H9 (cell line): ENCODE measurements around the gene IGF2BP3. TPM values are rescaled to one million over a fixed set of nuclear protein-coding genes. Genes with fewer than 3 reads are reported as not detected.

ENCODE experiments used
- DNase-seq: peaks from one replicate; pipeline ENCODE4 v3.0.0-alpha.2; 2017
- H2AFZ ChIP-seq: one replicate; pipeline ENCODE4 v1.6.1; 2013; ENCODE audit warnings: mild to moderate bottlenecking, low read length, control low read depth, moderate library complexity
- H2AK5ac ChIP-seq: 2 replicates; pipeline ENCODE4 v1.6.1; 2013; ENCODE audit warnings: low read length, control low read depth, mixed read lengths; ENCODE audit not compliant: insufficient read length
- H2BK120ac ChIP-seq: one replicate; pipeline ENCODE4 v1.6.1; 2013; ENCODE audit warnings: low read depth, mild to moderate bottlenecking, low read length, control low read depth, inconsistent platforms; ENCODE audit not compliant: poor library complexity, severe bottlenecking
- H2BK12ac ChIP-seq: 2 replicates; pipeline ENCODE4 v1.6.1; 2013; ENCODE audit warnings: low read length, control low read depth, mixed read lengths, low read depth; ENCODE audit not compliant: insufficient read length
- H2BK15ac ChIP-seq: 2 replicates; pipeline ENCODE4 v1.6.1; 2013; ENCODE audit warnings: low read depth, low read length, control low read depth
- H2BK20ac ChIP-seq: one replicate; pipeline ENCODE4 v1.6.1; 2013; ENCODE audit warnings: low read depth, mild to moderate bottlenecking, low read length, control low read depth, inconsistent platforms; ENCODE audit not compliant: poor library complexity, severe bottlenecking
- H2BK5ac ChIP-seq: 2 replicates; pipeline ENCODE4 v1.6.1; 2013; ENCODE audit warnings: low read length, control low read depth, mixed read lengths; ENCODE audit not compliant: insufficient read length
- H3K14ac ChIP-seq: 2 replicates; pipeline ENCODE4 v1.6.1; 2013; ENCODE audit warnings: low read length, control low read depth; ENCODE audit not compliant: insufficient read depth
- H3K18ac ChIP-seq: 2 replicates; pipeline ENCODE4 v1.6.1; 2013; ENCODE audit warnings: low read depth, mild to moderate bottlenecking, mixed read lengths, low read length, control low read depth; ENCODE audit not compliant: insufficient read length
- H3K23ac ChIP-seq: 2 replicates; pipeline ENCODE4 v1.6.1; 2013; ENCODE audit warnings: low read length, control low read depth, mixed read lengths, low read depth; ENCODE audit not compliant: insufficient read length
- H3K23me2 ChIP-seq: 2 replicates; pipeline ENCODE4 v1.6.1; 2013; ENCODE audit warnings: low read depth, mild to moderate bottlenecking, mixed read lengths, low read length, control low read depth; ENCODE audit not compliant: insufficient read length, poor library complexity, severe bottlenecking
- H3K27ac ChIP-seq: 2 replicates; pipeline ENCODE4 v1.5.1; 2013; ENCODE audit warnings: low read length, control low read depth, mixed read lengths, low read depth; ENCODE audit not compliant: insufficient read length
- H3K27me3 ChIP-seq: 2 replicates; pipeline ENCODE4 v1.6.1; 2013; ENCODE audit warnings: low read length, control low read depth, inconsistent platforms; ENCODE audit not compliant: insufficient read depth
- H3K4ac ChIP-seq: 2 replicates; pipeline ENCODE4 v1.6.1; 2013; ENCODE audit warnings: low read depth, mild to moderate bottlenecking, control low read depth, inconsistent platforms, low read length, moderate library complexity
- H3K4me1 ChIP-seq: 2 replicates; pipeline ENCODE4 v1.6.1; 2013; ENCODE audit warnings: low read length, control low read depth, inconsistent platforms; ENCODE audit not compliant: insufficient read depth
- H3K4me2 ChIP-seq: 2 replicates; pipeline ENCODE4 v1.6.1; 2013; ENCODE audit warnings: low read length, control low read depth, mixed read lengths; ENCODE audit not compliant: insufficient read length, insufficient read depth
- H3K56ac ChIP-seq: 2 replicates; pipeline ENCODE4 v1.6.1; 2013; ENCODE audit warnings: low read depth, mild to moderate bottlenecking, mixed read lengths, low read length, control low read depth; ENCODE audit not compliant: insufficient read length
- H3K79me1 ChIP-seq: 2 replicates; pipeline ENCODE4 v1.6.1; 2013; ENCODE audit warnings: low read depth, mild to moderate bottlenecking, moderate library complexity, low read length, control low read depth, inconsistent platforms; ENCODE audit not compliant: insufficient read depth, poor library complexity, severe bottlenecking
- H3K79me2 ChIP-seq: 2 replicates; pipeline ENCODE4 v1.6.1; 2013; ENCODE audit warnings: low read length, control low read depth, inconsistent platforms; ENCODE audit not compliant: insufficient read depth
- H3K9ac ChIP-seq: 2 replicates; pipeline ENCODE4 v1.6.1; 2013; ENCODE audit warnings: low read length, control low read depth, mixed read lengths; ENCODE audit not compliant: insufficient read length; ENCODE audit errors: extremely low read depth
- H3K9me3 ChIP-seq: one replicate; pipeline ENCODE4 v1.6.1; 2013; ENCODE audit warnings: low read depth, low read length, inconsistent platforms; ENCODE audit not compliant: control insufficient read depth
- H3T11ph ChIP-seq: one replicate; pipeline ENCODE4 v1.6.1; 2013; ENCODE audit warnings: mild to moderate bottlenecking, low read length, control low read depth, inconsistent platforms
- H4K20me1 ChIP-seq: one replicate; pipeline ENCODE4 v1.6.1; 2013; ENCODE audit not compliant: control insufficient read depth, insufficient read length, insufficient read depth
- H4K5ac ChIP-seq: 2 replicates; pipeline ENCODE4 v1.6.1; 2013; ENCODE audit warnings: low read depth, mild to moderate bottlenecking, mixed read lengths, low read length, control low read depth; ENCODE audit not compliant: insufficient read length
- H4K8ac ChIP-seq: replicated peaks from 2 replicates; pipeline ENCODE4 v1.6.1; 2013; ENCODE audit warnings: low read length, control low read depth, mixed read lengths, low read depth; ENCODE audit not compliant: insufficient read length
- H4K91ac ChIP-seq: 2 replicates; pipeline ENCODE4 v1.6.1; 2013; ENCODE audit warnings: low read depth, mild to moderate bottlenecking, moderate library complexity, mixed read lengths, low read length, control low read depth; ENCODE audit not compliant: insufficient read length
- H3K27ac Mint-ChIP-seq, 3 experiments: 2 replicates in 2 of 3; 3 replicates in 1 of 3; pipeline ENCODE4 v1.8.0; 2020 to 2021; ENCODE audit warnings: mixed read lengths in 3 of 3, mild to moderate bottlenecking in 1 of 3, moderate library complexity in 1 of 3
- H3K27me3 Mint-ChIP-seq: 2 replicates; pipeline ENCODE4 v1.8.0; 2021; ENCODE audit warnings: low read depth, mild to moderate bottlenecking, moderate library complexity, mixed read lengths
- H3K36me3 Mint-ChIP-seq, 3 experiments: 2 replicates in 2 of 3; 3 replicates in 1 of 3; pipeline ENCODE4 v1.8.0; 2020 to 2021; ENCODE audit warnings: low read depth in 3 of 3, mixed read lengths in 3 of 3; ENCODE audit not compliant: insufficient read depth in 1 of 3
- H3K4me1 Mint-ChIP-seq, 2 experiments: 2 replicates each; pipeline ENCODE4 v1.8.0; 2020; ENCODE audit warnings: mixed read lengths in 2 of 2
- H3K4me3 Mint-ChIP-seq, 2 experiments: 2 replicates in 1 of 2; 3 replicates in 1 of 2; pipeline ENCODE4 v1.8.0; 2020 to 2021; ENCODE audit warnings: mild to moderate bottlenecking in 2 of 2, mixed read lengths in 2 of 2, moderate library complexity in 1 of 2
- H3K9me3 Mint-ChIP-seq, 2 experiments: 2 replicates in 1 of 2; 3 replicates in 1 of 2; pipeline ENCODE4 v1.8.0; 2020; ENCODE audit warnings: mild to moderate bottlenecking in 2 of 2, mixed read lengths in 2 of 2, moderate library complexity in 1 of 2
- CTCF ChIP-seq: fragments of 200-600 bp; sonication (generic); conservative IDR thresholded peaks from 3 replicates; pipeline ENCODE4 v1.8.0; 2021; ENCODE audit warnings: antibody characterized with exemption, mild to moderate bottlenecking
- WGBS: extraction: QIAGEN DNeasy Blood & Tissue Kit; methylation state at CpG from one replicate; pipeline ENCODE4 v1.1.7; 2013; ENCODE audit warnings: missing lambda C conversion rate, low lambda C conversion rate, mixed read lengths; ENCODE audit not compliant: insufficient read length; ENCODE audit errors: extremely low coverage; 5-methylcytosine and 5-hydroxymethylcytosine counted together
- total RNA-seq: library from RNA; stranded (reverse); gene quantifications from 2 replicates; pipeline ENCODE4 v1.2.1, GENCODE V29; 2021

IGF2BP3 gene
- total RNA-seq, 1 experiment from 2014 or later: 197 TPM

GRCh38 chr7:23290993-23291392 lies 179.3 kb downstream of the IGF2BP3 start:
- Mint-ChIP-seq H3K4me1 (peaks cover 26 to 34% of the 10 kb centered on the region in 2 experiments), H3K4me3 (no peak overlapping the region), H3K9me3 (no peaks in the 10 kb centered on the region; a peak in 1 of 5 replicates), H3K36me3 (no peaks in the 10 kb centered on the region), H3K27ac (no peak overlapping the region), H3K27me3 (peaks cover 4% of the 10 kb centered on the region)
- Histone ChIP-seq H4K8ac (no peak overlapping the region), H4K5ac (no peak overlapping the region), H3K9ac (no peak overlapping the region), H2BK5ac (no peak overlapping the region), H3K4me2 (no peak overlapping the region), H3K9me3 (no peaks in the 10 kb centered on the region), H2BK120ac (no peak overlapping the region), H3K56ac (no peak overlapping the region), H3K18ac (no peak overlapping the region), H3K79me2 (no peaks in the 10 kb centered on the region), H3T11ph (no peak overlapping the region), H3K23ac (no peak overlapping the region), H2AK5ac (no peak overlapping the region), H3K4ac (no peak overlapping the region), H3K23me2 (no peaks in the 10 kb centered on the region), H3K79me1 (no peaks in the 10 kb centered on the region), H2AFZ (no peak overlapping the region), H2BK12ac (no peak overlapping the region), H4K91ac (no peak overlapping the region), H3K4me1 (no peaks in the 10 kb centered on the region; the same call in 1 of the 2 replicates), H3K27me3 (no peaks in the 10 kb centered on the region), H4K20me1 (no peaks in the 10 kb centered on the region), H3K27ac (no peak overlapping the region), H2BK15ac (no peak overlapping the region), H2BK20ac (no peak overlapping the region), H3K14ac (no peak overlapping the region)
- no CpG with 5 or more reads among the region's 9 CpGs for WGBS
- no peak for TF ChIP-seq CTCF
- no peak for DNase-seq
